Prostate gland (tissue), 2 donors: Measurements from ENCODE around the gene PLTP. TPM values are rescaled to one million over a fixed set of nuclear protein-coding genes. Genes with fewer than 3 reads are reported as not detected.

Experiments used
- DNase-seq: peaks from one replicate; pipeline ENCODE4 v3.0.0-alpha.2; 2019; ENCODE audit warnings: low spot score
- H3K27ac ChIP-seq, 2 donors: fragments of 200-600 bp; sonication (generic); 2 replicates each; pipeline ENCODE4 v1.5.1; 2017 to 2019
- H3K27me3 ChIP-seq: fragments of 200-600 bp; sonication (generic); replicated peaks from 2 replicates; pipeline ENCODE4 v1.5.1; 2019; ENCODE audit not compliant: insufficient read depth
- H3K36me3 ChIP-seq, 2 donors: fragments of 200-600 bp; sonication (generic); 1 replicate in 1 of 2; 2 replicates in 1 of 2; pipeline versions ENCODE4 v1.5.1 to v1.8.1; 2017 to 2019
- H3K4me1 ChIP-seq: fragments of 200-600 bp; sonication (generic); replicated peaks from 2 replicates; pipeline ENCODE4 v1.5.1; 2019
- H3K4me3 ChIP-seq, 2 donors: fragments of 200-600 bp; sonication (generic); 2 replicates each; pipeline ENCODE4 v1.5.1; 2017 to 2019
- H3K9me3 ChIP-seq: fragments of 200-600 bp; sonication (generic); 2 replicates; pipeline ENCODE4 v1.5.1; 2017
- POLR2A ChIP-seq: fragments of 450-650 bp; IDR thresholded peaks from one replicate; pipeline ENCODE4 v1.6.1; 2016; ENCODE audit warnings: antibody characterized with exemption, mild to moderate bottlenecking
- POLR2AphosphoS5 ChIP-seq: sonication (generic); formaldehyde crosslinking; IDR thresholded peaks from one replicate; pipeline ENCODE4 v1.6.1; 2017; ENCODE audit warnings: antibody characterized with exemption
- WGBS: methylation state at CpG from one replicate; pipeline ENCODE4 v1.1.5; 2018; 5-methylcytosine and 5-hydroxymethylcytosine counted together
- intact Hi-C: fragments of 100-400 bp; cut with DNase I; formaldehyde crosslinking; loops from one replicate; pipeline ENCODE4 v1.14.2; 2022
- total RNA-seq, 2 donors: library from RNA; depleted of rRNA; stranded (reverse); fragments of >200 nt; gene quantifications; one replicate each; pipeline ENCODE4 v1.1.0, GENCODE V29; 2016
- TF ChIP-seq, protein P1 (sequence below), 4 experiments: fragments of 200-600 bp in 2 of 4; fragments of 450-650 bp in 2 of 4; sonication (generic) in 2 of 4; IDR thresholded peaks; 1 replicate in 3 of 4; 2 replicates in 1 of 4; pipeline ENCODE4 v1.5.1; 2016 to 2019; ENCODE audit warnings: antibody characterized with exemption in 4 of 4, mild to moderate bottlenecking in 2 of 4, moderate library complexity in 2 of 4

PLTP gene
- total RNA-seq, 2 donors from 2014 or later: 29.4 to 101 TPM

DNA sequence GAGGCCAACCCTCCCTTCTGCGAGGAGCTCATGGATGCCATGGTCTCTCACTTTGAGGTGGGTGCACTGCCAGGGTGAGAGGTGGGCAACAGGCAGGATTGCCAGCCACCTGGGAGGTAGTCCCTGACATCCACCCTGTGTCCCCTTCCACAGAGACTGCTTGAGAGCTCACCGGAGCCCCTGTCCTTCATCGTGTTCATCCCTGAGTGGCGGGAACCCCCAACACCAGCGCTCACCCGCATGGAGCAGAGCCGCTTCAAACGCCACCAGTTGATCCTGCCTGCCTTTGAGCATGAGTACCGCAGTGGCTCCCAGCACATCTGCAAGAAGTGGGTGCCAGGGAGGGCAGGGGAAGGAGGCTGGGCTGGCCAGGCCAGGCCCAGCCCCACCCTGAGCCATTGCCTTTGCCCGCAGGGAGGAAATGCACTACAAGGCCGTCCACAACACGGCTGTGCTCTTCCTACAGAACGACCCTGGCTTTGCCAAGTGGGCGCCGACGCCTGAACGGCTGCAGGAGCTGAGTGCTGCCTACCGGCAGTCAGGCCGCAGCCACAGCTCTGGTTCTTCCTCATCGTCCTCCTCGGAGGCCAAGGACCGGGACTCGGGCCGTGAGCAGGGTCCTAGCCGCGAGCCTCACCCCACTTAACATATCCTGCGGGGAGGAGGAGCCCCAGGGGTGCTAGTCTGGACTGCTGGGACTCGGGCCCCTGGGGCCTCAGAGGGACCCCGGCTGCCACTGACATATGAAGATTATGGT is 35.3 kb upstream of the PLTP start:
- peaks cover 13 to 33% of the 10 kb centered on the region in 2 donors for H3K36me3 ChIP-seq
- 80% methylated on average over 27 of the region's 29 CpGs for WGBS

DNA sequence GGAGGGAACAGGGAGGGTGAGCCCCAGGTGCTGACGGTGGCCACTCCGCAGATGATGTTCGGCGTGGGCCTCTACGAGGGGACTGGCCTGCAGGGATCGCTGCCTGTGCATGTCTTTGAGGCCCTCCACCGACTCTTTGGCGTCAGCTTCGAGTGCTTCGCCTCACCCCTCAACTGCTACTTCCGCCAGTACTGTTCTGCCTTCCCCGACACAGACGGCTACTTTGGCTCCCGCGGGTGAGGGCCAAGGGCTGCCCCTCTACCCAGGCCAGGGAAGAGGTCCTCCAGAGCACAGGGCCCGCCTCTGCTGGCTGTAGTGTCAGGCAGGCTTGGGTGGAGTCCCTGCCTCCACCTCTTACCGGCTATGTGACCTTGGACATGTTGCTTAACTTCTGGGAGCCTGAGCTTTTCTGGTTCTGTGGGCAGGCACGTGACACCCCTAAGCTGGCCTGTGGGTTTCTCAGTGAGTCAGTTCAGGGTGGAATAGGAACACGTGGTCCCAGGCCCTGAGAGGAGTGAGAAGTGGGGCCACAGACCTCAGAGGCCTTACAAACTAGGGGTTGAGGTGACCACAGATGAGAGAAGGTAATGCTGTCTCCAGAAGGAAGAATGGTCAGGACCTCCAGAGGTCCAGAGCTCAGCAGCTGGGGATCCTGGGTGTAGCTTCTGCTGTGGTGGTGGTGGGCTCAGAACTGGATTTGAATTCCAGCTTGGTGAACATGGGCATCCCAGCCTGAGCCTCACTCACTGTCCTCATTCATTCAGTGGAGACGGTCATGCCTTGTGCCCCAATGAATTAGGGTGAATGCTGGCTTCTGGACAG is 34.4 kb upstream of the PLTP start:
- Histone ChIP-seq H3K36me3 (peaks cover 13 to 26% of the 10 kb centered on the region in 2 donors), H3K27ac (no peak overlapping the region), H3K4me1 (no peaks in the 10 kb centered on the region), H3K27me3 (no peaks in the 10 kb centered on the region), H3K4me3 (no peak overlapping the region), H3K9me3 (no peaks in the 10 kb centered on the region)
- intact Hi-C loops: no loop called here
- 82% methylated on average over 18 of the region's 20 CpGs for WGBS
- TF ChIP-seq POLR2A (no peak), POLR2AphosphoS5 (no peak)
- TF ChIP-seq, protein P1, sequence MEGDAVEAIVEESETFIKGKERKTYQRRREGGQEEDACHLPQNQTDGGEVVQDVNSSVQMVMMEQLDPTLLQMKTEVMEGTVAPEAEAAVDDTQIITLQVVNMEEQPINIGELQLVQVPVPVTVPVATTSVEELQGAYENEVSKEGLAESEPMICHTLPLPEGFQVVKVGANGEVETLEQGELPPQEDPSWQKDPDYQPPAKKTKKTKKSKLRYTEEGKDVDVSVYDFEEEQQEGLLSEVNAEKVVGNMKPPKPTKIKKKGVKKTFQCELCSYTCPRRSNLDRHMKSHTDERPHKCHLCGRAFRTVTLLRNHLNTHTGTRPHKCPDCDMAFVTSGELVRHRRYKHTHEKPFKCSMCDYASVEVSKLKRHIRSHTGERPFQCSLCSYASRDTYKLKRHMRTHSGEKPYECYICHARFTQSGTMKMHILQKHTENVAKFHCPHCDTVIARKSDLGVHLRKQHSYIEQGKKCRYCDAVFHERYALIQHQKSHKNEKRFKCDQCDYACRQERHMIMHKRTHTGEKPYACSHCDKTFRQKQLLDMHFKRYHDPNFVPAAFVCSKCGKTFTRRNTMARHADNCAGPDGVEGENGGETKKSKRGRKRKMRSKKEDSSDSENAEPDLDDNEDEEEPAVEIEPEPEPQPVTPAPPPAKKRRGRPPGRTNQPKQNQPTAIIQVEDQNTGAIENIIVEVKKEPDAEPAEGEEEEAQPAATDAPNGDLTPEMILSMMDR (IDR thresholded peaks at IDR 0.05): no peak
- no peak for DNase-seq

More for the DNA sequence above, 35.3 kb upstream of the PLTP start:
- Histone ChIP-seq H3K4me1 (no peaks in the 10 kb centered on the region), H3K27me3 (no peaks in the 10 kb centered on the region), H3K9me3 (no peaks in the 10 kb centered on the region), H3K27ac (no peak overlapping the region), H3K4me3 (no peak overlapping the region)
- intact Hi-C loops: no loop called here
- no peak for DNase-seq
- TF ChIP-seq, protein P1 (IDR thresholded peaks at IDR 0.05): no peak
- TF ChIP-seq POLR2AphosphoS5 (no peak), POLR2A (no peak)

DNA sequence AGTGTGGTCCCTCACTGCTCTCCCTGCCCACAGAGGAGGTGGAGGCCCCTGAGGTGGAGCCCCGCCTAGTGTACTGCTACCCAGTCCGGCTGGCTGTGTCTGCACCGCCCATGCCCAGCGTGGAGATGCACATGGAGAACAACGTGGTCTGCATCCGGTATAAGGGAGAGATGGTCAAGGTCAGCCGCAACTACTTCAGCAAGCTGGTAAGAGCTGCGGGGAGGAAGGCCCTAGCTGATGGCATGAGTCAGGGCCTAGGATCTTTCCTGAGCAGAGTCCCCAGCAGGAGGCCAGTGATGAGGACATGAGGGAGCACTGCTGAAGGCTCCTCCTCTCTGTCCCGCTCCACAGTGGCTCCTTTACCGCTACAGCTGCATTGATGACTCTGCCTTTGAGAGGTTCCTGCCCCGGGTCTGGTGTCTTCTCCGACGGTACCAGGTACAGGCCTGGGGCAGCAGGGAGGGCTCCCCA is 33.8 kb upstream of the PLTP start:
- Histone ChIP-seq H3K9me3 (no peaks in the 10 kb centered on the region), H3K36me3 (peaks cover 15 to 31% of the 10 kb centered on the region in 2 donors), H3K4me1 (no peaks in the 10 kb centered on the region), H3K4me3 (no peak overlapping the region), H3K27ac (no peak overlapping the region), H3K27me3 (no peaks in the 10 kb centered on the region)
- WGBS: 84% methylated on average over 13 of the region's 13 CpGs
- intact Hi-C loops: no loop called here
- no peak for DNase-seq
- TF ChIP-seq POLR2A: no peak
- TF ChIP-seq, protein P1 (IDR thresholded peaks at IDR 0.05): no peak
- no peak for TF ChIP-seq POLR2AphosphoS5

DNA sequence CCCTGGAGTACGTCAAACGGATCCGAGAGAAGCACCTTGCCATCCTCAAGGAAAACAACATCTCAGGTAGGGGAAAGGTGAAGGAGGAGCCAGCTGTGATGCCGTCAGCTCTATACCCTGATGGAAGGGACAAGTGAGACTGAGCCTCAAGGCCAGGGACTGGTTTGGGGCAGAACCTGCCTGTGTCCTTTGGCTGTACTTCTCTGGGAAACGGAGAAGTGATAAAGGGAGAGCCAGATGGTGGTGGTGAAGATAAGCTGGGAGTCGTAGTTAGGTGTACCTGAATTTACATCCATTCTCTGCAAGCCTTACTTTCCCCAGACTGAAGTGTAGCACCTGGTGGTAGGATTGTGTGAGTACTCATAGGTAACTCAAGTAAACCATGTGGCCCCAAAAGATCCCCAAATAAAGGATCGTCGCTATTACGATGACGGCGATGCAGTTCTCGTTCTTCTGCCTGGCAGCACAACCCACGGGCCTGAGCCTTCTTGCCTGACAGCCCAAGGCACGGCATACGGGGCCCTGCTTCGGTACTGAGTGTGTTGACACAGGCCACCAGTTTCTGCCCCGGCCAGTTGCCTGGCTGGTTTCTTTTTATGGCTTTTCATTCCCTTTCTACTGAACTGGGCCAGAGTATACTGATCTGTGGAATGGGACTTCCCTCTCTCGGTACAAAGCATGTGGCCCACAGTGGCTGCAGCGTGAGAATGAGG is 33.2 kb upstream of the PLTP start:
- DNase-seq: no peak
- H3K36me3 ChIP-seq: peaks cover 18 to 32% of the 10 kb centered on the region in 2 donors
- no peaks in the 10 kb centered on the region for H3K27me3 ChIP-seq
- no peak overlapping the region for H3K27ac ChIP-seq
- intact Hi-C loops: no loop called here
- no peaks in the 10 kb centered on the region for H3K9me3 ChIP-seq
- H3K4me3 ChIP-seq: no peak overlapping the region
- no peaks in the 10 kb centered on the region for H3K4me1 ChIP-seq
- TF ChIP-seq, protein P1 (IDR thresholded peaks at IDR 0.05): no peak
- no peak for TF ChIP-seq POLR2AphosphoS5
- no peak for TF ChIP-seq POLR2A
- WGBS: 76% methylated on average over 19 of the region's 19 CpGs
